VCaP (cell line): Measurements from ENCODE around the gene GALM.
"Not testable (repeated sequence)": the region's sequence is repeated elsewhere in the genome, so short reads cannot be mapped to it uniquely, and the experiment has no call there.

Experiments used
- H3K27ac ChIP-seq: fragments of 450-650 bp; 2 replicates; pipeline ENCODE4 v1.5.1; 2017
- TF ChIP-seq, protein P1 (sequence below): fragments of 450-650 bp; conservative IDR thresholded peaks from 2 replicates; pipeline ENCODE4 v1.5.1; 2017; ENCODE audit warnings: mild to moderate bottlenecking, moderate library complexity

GALM gene

GRCh38 chr2:38672445-38673391, 6.8 kb downstream of the GALM start:
- TF ChIP-seq, protein P1, sequence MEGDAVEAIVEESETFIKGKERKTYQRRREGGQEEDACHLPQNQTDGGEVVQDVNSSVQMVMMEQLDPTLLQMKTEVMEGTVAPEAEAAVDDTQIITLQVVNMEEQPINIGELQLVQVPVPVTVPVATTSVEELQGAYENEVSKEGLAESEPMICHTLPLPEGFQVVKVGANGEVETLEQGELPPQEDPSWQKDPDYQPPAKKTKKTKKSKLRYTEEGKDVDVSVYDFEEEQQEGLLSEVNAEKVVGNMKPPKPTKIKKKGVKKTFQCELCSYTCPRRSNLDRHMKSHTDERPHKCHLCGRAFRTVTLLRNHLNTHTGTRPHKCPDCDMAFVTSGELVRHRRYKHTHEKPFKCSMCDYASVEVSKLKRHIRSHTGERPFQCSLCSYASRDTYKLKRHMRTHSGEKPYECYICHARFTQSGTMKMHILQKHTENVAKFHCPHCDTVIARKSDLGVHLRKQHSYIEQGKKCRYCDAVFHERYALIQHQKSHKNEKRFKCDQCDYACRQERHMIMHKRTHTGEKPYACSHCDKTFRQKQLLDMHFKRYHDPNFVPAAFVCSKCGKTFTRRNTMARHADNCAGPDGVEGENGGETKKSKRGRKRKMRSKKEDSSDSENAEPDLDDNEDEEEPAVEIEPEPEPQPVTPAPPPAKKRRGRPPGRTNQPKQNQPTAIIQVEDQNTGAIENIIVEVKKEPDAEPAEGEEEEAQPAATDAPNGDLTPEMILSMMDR: no peak
- no peak overlapping the region for H3K27ac ChIP-seq

GRCh38 chr2:38676681-38677080, 10.8 kb downstream of the GALM start:
- H3K27ac ChIP-seq: no peak overlapping the region
- TF ChIP-seq, protein P1: no peak

DNA sequence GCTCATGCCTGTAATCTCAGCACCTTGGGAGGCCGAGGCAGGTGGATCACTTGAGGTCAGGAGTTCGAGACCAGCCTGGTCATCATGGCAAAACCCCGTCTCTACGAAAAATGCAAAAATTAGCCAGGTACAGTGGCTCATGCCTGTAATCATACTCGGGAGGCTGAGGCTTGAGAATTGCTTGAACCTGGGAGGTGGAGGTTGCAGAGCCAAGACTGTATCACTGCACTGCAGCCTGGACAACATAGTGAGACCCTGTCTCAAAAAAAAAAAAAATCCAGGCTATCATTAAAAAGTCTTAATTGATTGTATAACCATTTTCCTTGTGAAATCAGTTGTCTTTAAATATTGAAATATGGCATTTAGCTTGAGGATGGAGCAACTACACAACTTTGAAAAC, 15.0 kb downstream of the GALM start:
- H3K27ac ChIP-seq: not testable (repeated sequence)

GRCh38 chr2:38682008-38682575, 16.2 kb downstream of the GALM start:
- TF ChIP-seq, protein P1: no peak
- no peak overlapping the region for H3K27ac ChIP-seq

DNA sequence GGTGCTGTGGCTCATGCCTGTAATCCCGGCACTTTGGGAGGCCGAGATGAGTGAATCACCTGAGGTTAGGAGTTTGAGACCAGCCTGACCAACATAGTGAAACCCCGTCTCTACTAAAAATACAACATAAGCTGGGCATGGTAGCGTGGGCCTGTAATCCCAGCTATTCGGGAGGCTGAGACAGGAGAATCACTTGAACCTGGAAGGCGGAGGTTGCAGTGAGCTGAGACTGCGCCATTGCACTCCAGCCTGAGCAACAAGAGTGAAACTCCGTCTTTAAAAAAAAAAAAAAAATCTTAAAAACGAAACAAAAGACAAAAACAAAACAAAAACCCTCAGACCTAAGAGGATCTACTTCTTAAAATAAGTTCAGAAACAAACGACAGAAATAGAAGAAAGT, 16.7 kb downstream of the GALM start:
- not testable (repeated sequence) for H3K27ac ChIP-seq

- H3K27ac ChIP-seq: peak overlapping the region; percentile 89; the same call in 1 of the 2 replicates
- TF ChIP-seq, protein P1: no peak
Observed at GRCh38 chr2:38683766-38684165, 17.9 kb downstream of the GALM start.

DNA sequence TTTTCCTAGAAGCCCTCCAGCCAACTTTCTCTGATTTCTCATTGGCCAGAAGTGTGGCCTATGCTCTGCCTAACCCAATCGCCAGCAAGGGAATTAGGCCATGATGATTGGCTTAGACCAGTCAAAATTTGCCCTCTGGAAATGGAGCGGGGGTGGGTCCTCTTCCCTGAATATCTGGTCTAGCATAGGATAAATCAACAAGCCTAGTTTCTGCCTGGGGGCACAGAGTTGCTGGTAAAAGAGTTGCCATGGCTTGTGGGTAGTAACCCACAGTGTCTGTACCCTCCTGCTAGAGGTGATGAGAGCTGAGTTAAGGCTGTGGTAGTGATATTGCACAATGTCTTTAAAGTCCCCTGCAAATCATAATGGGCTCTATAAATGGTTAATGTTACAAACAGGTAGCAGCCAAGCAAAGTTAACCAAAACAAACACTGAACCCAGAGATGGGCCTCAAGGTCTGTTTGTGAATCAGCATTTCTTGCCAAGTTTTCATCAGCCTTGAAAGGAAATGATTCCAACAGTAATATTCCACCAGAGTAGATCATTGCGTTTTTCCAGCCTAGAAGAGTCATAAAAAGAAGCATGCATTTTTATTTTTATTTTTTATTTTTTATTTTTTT, 19.3 kb downstream of the GALM start:
- peak overlapping the region; percentile 89 for H3K27ac ChIP-seq
- TF ChIP-seq, protein P1: no peak

- peak overlapping the region; percentile 78 for H3K27ac ChIP-seq
- TF ChIP-seq, protein P1: no peak
Observed at GRCh38 chr2:38690499-38691420, 24.8 kb downstream of the GALM start.
